Suppressor macrophage treated with lipopolysaccharide for 4 hours (primary cell): ENCODE results near the gene STPG4.

Source experiments
- DNase-seq: peaks from one replicate; pipeline ENCODE4 v3.0.0-alpha.2; 2020

STPG4 gene

DNA sequence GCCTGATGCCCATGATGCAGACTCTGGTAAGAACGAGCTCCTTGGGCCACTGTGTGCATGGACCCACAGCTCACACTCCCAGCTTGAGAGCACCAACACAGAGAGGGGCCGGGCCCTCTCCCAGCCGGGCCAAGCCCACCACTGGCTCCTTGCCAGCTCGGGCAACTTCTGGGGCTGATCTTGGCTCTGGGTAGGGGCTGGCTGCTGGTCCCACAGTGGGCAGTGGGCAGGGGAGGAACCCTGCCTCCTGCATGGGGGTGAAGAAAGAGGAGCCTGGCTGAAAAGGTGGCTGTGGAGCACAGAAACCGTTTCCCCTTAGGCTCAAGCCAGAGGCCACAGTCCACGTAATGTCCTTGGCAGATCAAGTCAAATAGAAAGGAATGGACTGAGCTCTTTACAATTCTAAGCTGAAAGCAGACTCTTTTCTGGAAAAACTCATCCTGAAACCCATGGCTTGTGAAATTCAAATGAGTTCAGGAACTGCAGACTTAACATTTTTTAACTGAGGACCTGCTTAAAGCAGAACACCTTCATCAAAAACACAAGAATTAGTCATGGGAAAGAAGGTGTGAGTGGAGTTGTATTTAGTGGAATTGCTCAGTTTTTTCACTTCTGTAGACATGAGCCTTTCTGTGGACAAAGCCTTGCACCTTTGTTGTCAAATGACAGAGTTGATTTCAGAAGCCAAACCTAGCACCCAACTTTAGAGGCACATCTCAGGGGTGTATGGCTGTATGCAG, 104.9 kb downstream of the STPG4 start:
- DNase-seq, result no peak

DNA sequence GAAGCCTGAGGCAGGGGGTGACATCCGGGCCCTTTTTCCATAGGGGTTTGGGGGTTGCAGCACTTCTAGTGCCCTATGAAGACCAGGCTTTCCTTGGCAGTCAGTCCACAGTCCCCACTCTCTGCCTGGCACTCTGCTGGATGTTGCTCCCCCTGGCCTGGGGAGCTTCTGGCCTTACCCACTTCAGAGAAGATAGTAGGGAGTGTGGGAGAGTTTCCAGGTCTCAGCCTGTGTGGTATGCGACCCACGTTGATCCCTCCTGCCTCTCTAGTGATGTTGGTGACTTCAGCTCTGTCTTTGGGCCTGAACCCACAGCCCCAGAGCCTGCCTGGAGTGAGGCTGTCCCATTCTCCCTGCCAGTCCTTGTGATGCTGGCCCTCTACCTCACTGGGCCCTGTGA, 105.6 kb downstream of the STPG4 start:
- DNase-seq, result no peak

DNA sequence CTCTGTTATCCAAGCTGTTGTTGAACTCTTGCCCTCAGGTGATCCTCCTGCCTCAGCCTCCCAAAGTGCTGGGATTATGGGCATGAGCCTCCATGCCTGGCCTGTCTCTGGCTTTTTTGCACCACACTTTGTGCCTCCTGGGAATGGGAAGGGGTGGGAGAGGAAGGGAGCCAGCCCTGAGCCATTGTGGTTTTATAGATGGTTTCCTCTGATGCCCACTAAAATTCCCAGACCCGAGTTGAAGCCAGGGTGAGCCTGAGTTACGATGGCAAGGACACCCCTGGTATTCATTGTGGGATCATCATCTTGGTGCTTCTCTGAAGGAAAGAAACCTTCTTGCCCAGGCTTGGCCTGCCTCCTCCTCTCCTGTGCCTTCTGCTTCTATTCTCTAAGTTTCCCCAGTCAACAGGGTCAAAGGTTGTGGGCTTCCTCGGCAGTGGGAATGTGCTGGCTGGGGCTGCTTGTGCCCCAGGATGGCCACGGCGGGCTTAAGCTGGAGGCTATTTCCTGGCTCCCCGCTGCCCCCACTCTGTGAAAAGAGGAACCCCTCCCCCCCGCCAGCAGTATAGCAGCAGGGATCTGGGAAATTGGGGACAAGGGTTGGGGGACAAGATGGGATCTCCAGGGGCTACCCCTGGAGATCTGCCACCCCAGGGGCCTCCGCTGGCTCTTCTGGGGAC, 106.2 kb downstream of the STPG4 start:
- no peak for DNase-seq

DNA sequence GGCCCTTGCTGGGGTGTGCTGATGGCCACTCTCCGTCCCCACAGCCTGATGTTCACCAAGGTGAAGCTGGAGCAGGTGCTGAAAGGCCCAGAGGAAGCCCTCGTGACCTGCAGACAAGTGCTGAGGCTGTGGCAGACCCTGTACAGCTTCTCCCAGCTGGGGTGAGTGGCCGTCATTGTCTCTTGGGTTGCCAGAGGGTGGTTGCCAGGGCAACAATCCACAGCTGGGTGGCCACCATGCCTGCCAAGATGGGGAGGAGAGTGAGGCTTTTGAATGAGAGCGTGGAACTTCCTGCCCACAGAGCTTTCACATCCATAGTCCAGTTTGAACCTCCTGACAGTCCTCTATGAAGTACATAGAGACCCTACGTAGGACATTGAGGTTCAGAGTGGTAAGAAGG, 108.8 kb downstream of the STPG4 start:
- no peak for DNase-seq

DNA sequence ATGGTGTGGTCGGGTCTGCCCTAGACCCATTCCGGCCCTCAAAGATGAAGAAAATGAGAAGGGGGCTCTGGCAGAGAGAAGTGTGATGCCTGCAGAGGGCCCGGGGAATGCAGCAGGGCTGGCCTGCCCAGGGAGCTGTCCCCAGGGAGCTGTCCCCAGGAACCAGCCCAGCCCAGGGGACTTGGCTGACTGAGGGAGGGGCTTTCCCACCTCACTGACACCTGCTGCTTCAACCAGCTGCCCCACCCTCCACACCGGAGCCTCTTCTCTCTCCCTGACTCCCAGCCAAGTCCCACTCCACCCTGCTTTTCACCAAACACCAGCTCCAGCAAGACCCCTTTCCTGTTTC, 111.2 kb downstream of the STPG4 start:
- no peak for DNase-seq

DNA sequence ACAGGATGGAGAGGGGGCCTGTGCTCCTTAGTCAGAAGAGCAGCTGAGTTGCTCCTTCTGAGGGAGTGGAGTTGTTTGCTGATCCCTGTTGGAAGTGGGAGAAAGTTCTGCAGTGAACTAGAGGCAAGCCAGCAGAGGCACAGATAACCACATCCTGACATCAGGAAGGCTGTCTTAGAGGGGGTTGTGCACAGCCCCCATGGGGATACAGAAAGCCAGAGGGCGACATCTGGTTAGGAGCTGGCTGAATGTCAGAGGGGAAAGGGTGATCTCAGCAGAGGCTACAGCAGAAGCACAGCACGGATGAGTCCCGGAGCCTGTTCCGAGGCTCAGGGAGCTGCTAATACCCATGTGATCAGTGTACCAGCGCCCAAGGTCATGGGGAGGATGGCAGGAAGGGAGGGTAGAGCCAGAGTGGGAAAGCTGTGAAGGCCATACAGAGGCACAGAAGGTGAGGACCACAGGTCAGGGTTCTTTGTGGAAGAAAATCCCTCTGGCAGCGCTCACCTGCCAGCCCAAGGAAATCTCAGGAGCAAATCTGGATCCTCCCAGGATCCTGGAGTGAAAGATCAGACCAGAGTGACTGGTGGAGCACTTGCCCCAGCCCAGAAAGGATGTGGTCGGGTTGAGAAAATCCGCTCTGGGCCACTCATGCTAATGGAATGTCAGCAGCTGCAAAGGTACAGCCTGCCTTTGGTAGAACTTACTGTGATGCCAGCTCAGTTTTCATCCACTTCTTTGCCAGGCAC, 111.8 kb downstream of the STPG4 start:
- DNase-seq, result no peak

DNA sequence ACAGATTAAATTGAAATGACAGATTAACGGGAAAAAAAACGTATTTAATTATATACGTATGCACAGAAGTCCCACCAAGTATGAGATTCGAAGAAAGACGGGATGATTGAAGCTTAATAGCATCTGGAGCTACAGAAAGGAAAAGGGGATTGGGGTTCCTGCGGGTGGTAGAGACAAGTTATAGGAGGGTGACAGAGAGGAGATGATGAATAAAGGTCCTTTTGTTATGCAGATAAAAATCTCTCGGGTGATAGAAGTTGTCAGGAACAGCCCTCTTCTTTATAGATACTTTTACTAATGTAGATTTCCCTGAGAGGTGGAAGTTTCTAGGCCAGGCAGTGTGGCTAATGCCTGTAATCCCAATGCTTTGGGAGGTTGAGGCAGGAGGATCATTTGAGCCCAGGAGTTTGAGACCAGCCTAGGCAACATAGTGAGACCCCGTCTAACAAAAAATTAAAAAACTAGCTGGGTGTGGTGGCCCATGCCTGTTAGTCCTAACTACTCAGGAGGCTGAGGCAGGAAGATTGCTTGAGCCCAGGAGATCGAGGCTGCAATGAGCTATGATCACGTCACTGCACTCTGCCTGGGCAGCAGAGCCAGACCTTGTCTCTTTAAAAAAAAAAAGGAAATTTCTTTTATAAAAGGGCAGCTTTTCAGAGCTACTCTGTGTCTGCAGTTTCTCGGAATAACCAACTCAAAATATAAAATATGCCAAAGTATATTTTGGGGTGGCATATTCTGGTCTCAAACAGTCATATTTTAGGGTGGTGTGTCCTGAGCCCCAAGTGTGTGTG, 113.0 kb downstream of the STPG4 start:
- DNase-seq, result no peak

DNA sequence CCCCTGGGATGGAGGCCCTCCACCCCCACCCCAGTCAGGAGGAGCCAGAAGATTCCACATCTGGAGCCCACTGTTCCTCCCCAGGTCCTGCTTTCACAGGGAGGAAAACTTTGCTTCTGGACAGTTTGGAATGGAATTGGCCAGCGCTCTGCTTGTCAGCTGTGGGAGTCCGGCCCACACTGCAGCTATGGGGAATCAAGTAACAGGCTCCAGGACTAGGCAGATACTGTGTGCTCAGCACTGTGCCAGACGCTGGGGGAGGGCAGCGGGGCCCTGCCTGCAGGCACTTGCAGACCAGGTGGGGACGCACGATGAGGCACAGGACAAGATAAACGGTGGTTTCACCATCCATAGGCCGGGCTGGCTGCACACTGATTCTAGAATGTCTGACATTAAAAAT, 114.0 kb downstream of the STPG4 start:
- no peak for DNase-seq

DNA sequence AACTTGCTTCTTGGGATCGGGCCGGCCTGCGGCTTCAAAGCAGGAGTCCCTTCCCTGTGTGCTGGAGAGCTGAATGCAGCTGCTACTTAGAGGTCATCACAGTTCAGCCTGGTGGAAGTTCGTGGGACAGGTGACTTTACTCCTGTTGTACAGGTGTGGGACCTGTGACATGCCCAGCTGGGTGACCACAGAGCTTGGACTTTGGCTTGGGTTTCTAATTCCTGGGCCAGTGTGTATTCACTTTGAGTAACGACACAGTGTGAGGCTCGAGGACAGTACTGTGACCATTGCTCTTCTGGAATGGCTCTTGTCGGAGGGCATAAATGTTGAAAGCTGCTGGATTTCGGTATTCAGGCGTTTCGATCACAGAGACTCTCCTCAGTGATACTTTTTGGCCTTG, 114.5 kb downstream of the STPG4 start:
- no peak for DNase-seq

DNA sequence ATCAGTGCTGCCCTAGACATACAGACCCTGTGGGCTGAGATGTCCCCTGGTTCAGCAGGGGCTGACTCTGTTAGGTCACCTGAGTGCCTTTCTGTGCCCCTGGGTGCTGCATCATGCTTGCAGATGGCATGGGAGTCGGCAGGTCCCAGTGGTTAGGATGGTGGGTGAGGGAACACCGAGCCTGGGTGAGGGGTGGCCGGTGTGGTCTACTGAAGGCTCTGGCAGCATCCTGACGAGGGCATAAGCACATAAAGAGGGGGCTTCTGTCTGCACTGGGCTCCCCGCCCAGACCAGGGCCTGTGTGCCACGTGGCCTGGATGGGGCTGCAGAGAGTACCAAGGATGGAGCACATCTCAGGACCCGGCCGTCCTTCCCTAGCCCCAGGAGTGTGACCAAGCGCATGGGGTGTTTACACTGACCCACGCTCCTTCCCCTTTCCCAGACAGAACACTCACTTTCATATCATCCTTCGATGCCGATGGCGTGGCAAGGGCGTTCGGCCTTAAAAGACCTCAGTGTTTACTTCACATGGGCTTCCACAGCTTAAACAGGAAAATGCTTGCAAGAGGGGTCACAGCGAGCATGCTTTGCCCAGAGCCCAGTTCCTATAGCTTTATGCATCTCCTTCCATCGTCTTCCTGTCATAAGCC, 115.1 kb downstream of the STPG4 start:
- DNase-seq, result peak; percentile 43

DNA sequence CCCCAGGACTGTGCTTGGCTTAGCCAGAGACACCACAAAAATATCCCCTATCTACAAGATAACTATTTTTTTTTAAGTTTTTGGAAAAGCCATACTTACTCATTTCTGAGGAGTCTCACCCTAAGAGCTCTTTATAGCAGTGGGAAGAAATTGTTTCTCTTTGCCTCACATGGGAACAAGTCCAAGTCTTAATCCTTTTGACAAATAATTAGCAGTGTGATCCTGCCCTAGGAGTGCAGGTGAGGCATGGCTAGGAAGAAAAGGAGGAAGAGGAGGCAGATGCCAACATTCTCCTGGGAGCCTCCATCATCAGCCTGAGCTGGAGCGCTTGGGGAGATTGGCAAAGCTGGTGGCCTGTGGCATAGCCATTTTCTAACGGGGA, 115.6 kb downstream of the STPG4 start:
- DNase-seq, result no peak

DNA sequence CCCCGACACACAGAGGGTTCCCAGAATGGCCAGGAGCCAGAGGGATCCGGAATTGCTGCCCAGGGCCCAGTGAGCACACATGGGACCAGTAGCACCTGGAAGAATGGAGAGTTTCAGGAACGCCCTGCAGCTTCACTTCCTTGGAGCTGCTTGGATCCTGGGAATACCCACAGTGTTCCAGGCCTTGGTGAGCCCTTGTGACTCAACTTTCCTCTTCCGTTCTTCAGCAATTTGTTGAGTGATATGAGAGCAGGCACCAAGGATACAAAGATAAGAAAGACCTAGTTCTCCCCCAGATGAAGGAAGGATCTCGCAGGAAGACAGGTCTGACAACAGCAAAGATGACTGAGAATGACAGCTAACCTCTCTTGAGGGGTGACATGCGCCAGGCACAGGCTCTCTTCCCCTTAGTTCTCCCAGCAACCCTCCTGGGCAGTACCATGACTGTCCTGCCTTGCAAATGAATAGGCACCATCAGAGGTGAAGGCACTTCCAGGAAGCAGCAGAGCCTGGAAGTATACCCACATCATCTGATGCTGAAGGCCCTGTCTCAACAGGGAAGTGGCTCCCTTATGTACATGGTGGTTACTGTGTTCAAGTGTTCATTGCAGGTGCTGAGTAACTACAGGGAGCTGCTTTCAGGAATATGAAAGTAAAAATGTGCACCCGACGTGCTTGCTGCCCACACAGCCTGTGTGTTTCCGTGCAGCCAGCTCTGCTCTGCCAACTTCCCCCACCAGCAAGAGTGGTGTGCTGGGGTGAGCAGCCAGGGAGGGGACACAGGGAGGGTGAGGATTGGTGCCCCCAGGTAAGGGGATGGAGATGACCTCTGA, 116.2 kb downstream of the STPG4 start:
- DNase-seq, result peak; percentile 69

DNA sequence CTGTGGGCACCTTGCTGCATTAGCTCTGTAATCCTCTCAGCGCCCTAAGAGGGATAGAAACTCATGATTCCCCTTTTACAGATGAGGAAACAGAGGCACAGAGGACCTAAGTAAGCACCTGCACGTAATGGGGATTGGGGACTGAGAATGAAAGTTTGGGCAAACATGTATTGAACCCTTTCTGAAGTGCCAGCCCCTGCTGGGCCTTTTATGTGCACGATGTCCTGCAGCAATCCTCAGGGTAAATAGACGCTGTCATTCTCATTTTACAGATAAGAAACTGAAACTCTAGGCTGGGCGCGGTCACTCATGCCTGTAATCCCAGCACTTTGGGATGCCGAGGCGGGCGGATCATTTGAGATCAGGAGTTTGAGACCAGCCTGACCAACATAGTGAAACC, 117.4 kb downstream of the STPG4 start:
- DNase-seq, result no peak
